Left lung (tissue), 10 donors: Measurements from ENCODE around the gene GAS2L1. TPM values are rescaled to one million over a fixed set of nuclear protein-coding genes. Genes with fewer than 3 reads are reported as not detected.
A peak's percentile ranks its signal among the peaks of the same experiment; 100 is the strongest.

Experiments used
- ATAC-seq: fragments of 200-7000 bp; cut with Tn5 transposase; one replicate; pipeline ENCODE4 v1.9.1; 2020; ENCODE audit warnings: moderate library complexity
- DNase-seq, 4 donors: peaks; one replicate each; pipeline ENCODE4 v3.0.0-alpha.2; 2013 to 2020
- H3K27ac ChIP-seq, 2 donors: fragments of 200-600 bp; sonication (generic) in 1 of 2; one replicate each; pipeline versions ENCODE4 v1.5.0 to v1.8.0; 2020 to 2021
- H3K27me3 ChIP-seq, 2 donors: fragments of 200-600 bp; sonication (generic) in 1 of 2; one replicate each; pipeline versions ENCODE4 v1.5.0 to v1.8.0; 2020 to 2021
- H3K36me3 ChIP-seq, 2 donors: fragments of 200-600 bp; sonication (generic) in 1 of 2; one replicate each; pipeline versions ENCODE4 v1.5.0 to v1.8.0; 2020 to 2021
- H3K4me1 ChIP-seq, 2 donors: fragments of 200-600 bp; one replicate each; pipeline ENCODE4 v1.8.0; 2021
- H3K4me3 ChIP-seq, 2 donors: fragments of 200-600 bp; sonication (generic) in 1 of 2; one replicate each; pipeline versions ENCODE4 v1.5.0 to v1.8.0; 2020 to 2021; ENCODE audit warnings: mild to moderate bottlenecking in 1 of 2
- H3K9me3 ChIP-seq, 2 donors: fragments of 200-600 bp; sonication (generic) in 1 of 2; one replicate each; pipeline versions ENCODE4 v1.5.0 to v1.8.0; 2020 to 2021
- CTCF ChIP-seq, 2 donors: fragments of 200-600 bp; sonication (generic) in 1 of 2; IDR thresholded peaks; one replicate each; pipeline versions ENCODE4 v1.5.0 to v1.8.0; 2021; ENCODE audit warnings: antibody characterized with exemption in 2 of 2
- intact Hi-C, 2 donors: fragments of 100-400 bp; cut with DNase I; formaldehyde crosslinking; loops; one replicate each; pipeline versions ENCODE4 v1.11.2 to v1.14.2; 2022
- polyA plus RNA-seq, 6 donors: library from polyadenylated mRNA; unstranded; fragments of 120-200 nt; gene quantifications; one replicate each; pipeline ENCODE4 v1.2.1, GENCODE V29; 2013; ENCODE audit not compliant: insufficient read length in 6 of 6
- total RNA-seq, 2 donors: library from RNA; stranded (reverse); fragmentation: NEBNext Ultra II Directional; extraction: Animal tissue kit (Norgen Biotek cat#: 25700); gene quantifications; one replicate each; pipeline ENCODE4 v1.2.1, GENCODE V29; 2021
- donor health status: DM: no; HTN: yes; CAD: no.
- donor health status: DM: no; HTN: no; CAD: no.

Gene GAS2L1
- total and polyA plus RNA-seq, 8 donors, result 5.3 to 32.6 (median 9.1) TPM

- H3K27ac ChIP-seq, result no peak overlapping the region
- H3K4me1 ChIP-seq, result peaks cover 3 to 5% of the 10 kb centered on the region in 2 donors
- TF ChIP-seq CTCF (IDR thresholded peaks at IDR 0.05), result no peak
- intact Hi-C loops, result no loop called here
- no peak overlapping the region for H3K4me3 ChIP-seq
- DNase-seq, result no peak
- no peaks in the 10 kb centered on the region for H3K9me3 ChIP-seq
- no peak for ATAC-seq
- no peaks in the 10 kb centered on the region for H3K36me3 ChIP-seq
- H3K27me3 ChIP-seq, result peaks cover 11 to 18% of the 10 kb centered on the region in 2 donors
Observed at GRCh38 chr22:29320546-29320945, 14.1 kb downstream of the GAS2L1 start.

GRCh38 chr22:29323641-29324040 is 17.2 kb downstream of the GAS2L1 start:
- no peak for DNase-seq
- no peak for TF ChIP-seq CTCF (IDR thresholded peaks at IDR 0.05)
- intact Hi-C loops, result no loop called here
- Histone ChIP-seq H3K4me3 (no peak overlapping the region), H3K36me3 (peaks cover 0 to 26% of the 10 kb centered on the region in 2 donors), H3K27ac (no peak overlapping the region), H3K27me3 (no peaks in the 10 kb centered on the region), H3K9me3 (no peaks in the 10 kb centered on the region), H3K4me1 (no peaks in the 10 kb centered on the region)
- ATAC-seq, result no peak

GRCh38 chr22:29325356-29325755 is 18.9 kb downstream of the GAS2L1 start:
- H3K4me1 ChIP-seq, result no peaks in the 10 kb centered on the region
- intact Hi-C loops, result no loop called here
- H3K4me3 ChIP-seq, result no peak overlapping the region
- H3K27ac ChIP-seq, result no peak overlapping the region
- ATAC-seq, result no peak
- peak in 1 of 4 donors; percentile 5 for DNase-seq
- no peaks in the 10 kb centered on the region for H3K27me3 ChIP-seq
- TF ChIP-seq CTCF (IDR thresholded peaks at IDR 0.05), result no peak
- peaks cover 0 to 43% of the 10 kb centered on the region in 2 donors for H3K36me3 ChIP-seq
- no peaks in the 10 kb centered on the region for H3K9me3 ChIP-seq

GRCh38 chr22:29325785-29326315 is 19.4 kb downstream of the GAS2L1 start:
- DNase-seq (peak in 1 of 4 donors; percentile 48), ATAC-seq (no peak)
- Histone ChIP-seq H3K27ac (no peak overlapping the region), H3K4me1 (no peaks in the 10 kb centered on the region), H3K27me3 (no peaks in the 10 kb centered on the region), H3K9me3 (no peaks in the 10 kb centered on the region), H3K36me3 (peaks cover 0 to 48% of the 10 kb centered on the region in 2 donors), H3K4me3 (no peak overlapping the region)
- intact Hi-C loops, result no loop called here
- TF ChIP-seq CTCF (IDR thresholded peaks at IDR 0.05), result no peak

GRCh38 chr22:29326481-29326880 is 20.0 kb downstream of the GAS2L1 start:
- TF ChIP-seq CTCF (IDR thresholded peaks at IDR 0.05), result no peak
- ATAC-seq, result no peak
- peak in 1 of 4 donors; percentile 53 for DNase-seq
- Histone ChIP-seq H3K36me3 (peaks cover 0 to 54% of the 10 kb centered on the region in 2 donors), H3K9me3 (no peaks in the 10 kb centered on the region), H3K27me3 (no peaks in the 10 kb centered on the region), H3K4me3 (no peak overlapping the region), H3K4me1 (no peaks in the 10 kb centered on the region), H3K27ac (no peak overlapping the region)
- intact Hi-C loops, result no loop called here
